NCI-H2227 treated with DMSO at 0.1 percent for 48 hours (cell line): ENCODE measurements around the gene ARHGAP20.

Experiments used
- DNase-seq: peaks from one replicate; lab custom pipeline; 2025; lab: John Stamatoyannopoulos, UW

Gene ARHGAP20

GRCh38 chr11:110614031-110614430, 98.2 kb downstream of the ARHGAP20 start:
- DNase-seq = no peak

- DNase-seq = no peak
These were observed 98.9 kb downstream of the ARHGAP20 start for GRCh38 chr11:110613197-110613918.

GRCh38 chr11:110606415-110606814, 105.8 kb downstream of the ARHGAP20 start:
- DNase-seq = no peak

- no peak for DNase-seq
These were observed 110.3 kb downstream of the ARHGAP20 start for GRCh38 chr11:110601936-110602335.

- DNase-seq = no peak
These were observed 111.9 kb downstream of the ARHGAP20 start for GRCh38 chr11:110600322-110600721.

- no peak for DNase-seq
These were observed 113.0 kb downstream of the ARHGAP20 start for GRCh38 chr11:110599207-110599606.

GRCh38 chr11:110598725-110599124, 113.5 kb downstream of the ARHGAP20 start:
- DNase-seq = no peak

GRCh38 chr11:110587972-110588371, 124.3 kb downstream of the ARHGAP20 start:
- no peak for DNase-seq

- no peak for DNase-seq
These were observed 125.1 kb downstream of the ARHGAP20 start for GRCh38 chr11:110587129-110587528.

- DNase-seq = no peak
These were observed 128.1 kb downstream of the ARHGAP20 start for GRCh38 chr11:110584150-110584549.

GRCh38 chr11:110582728-110583432, 129.4 kb downstream of the ARHGAP20 start:
- DNase-seq = no peak

- DNase-seq = no peak
These were observed 131.7 kb downstream of the ARHGAP20 start for GRCh38 chr11:110580571-110580970.

- DNase-seq = no peak
These were observed 138.8 kb downstream of the ARHGAP20 start for GRCh38 chr11:110573411-110573810.

GRCh38 chr11:110571081-110571720, 141.0 kb downstream of the ARHGAP20 start:
- DNase-seq = no peak

- no peak for DNase-seq
These were observed 145.7 kb downstream of the ARHGAP20 start for GRCh38 chr11:110566577-110566976.

- DNase-seq = no peak
These were observed 146.6 kb downstream of the ARHGAP20 start for GRCh38 chr11:110565357-110566336.

GRCh38 chr11:110564676-110565356, 147.4 kb downstream of the ARHGAP20 start:
- DNase-seq = no peak

- no peak for DNase-seq
These were observed 167.5 kb downstream of the ARHGAP20 start for GRCh38 chr11:110544779-110545178.

GRCh38 chr11:110538154-110538553, 174.1 kb downstream of the ARHGAP20 start:
- no peak for DNase-seq

- DNase-seq = no peak
These were observed 181.1 kb downstream of the ARHGAP20 start for GRCh38 chr11:110530900-110531741.
